GM20000 (cell line): ENCODE results near the gene PTEN.
"Not testable (repeated sequence)": the region's sequence is repeated elsewhere in the genome, so short reads cannot be mapped to it uniquely, and the experiment has no call there.

Experiments used
- DNase-seq: peaks from one replicate; pipeline ENCODE4 v3.0.0; 2012; ENCODE audit warnings: low spot score
- TF ChIP-seq, protein P1 (sequence below): IDR thresholded peaks from 2 replicates; pipeline ENCODE4 v1.5.1; 2012; ENCODE audit warnings: mild to moderate bottlenecking, control low read depth; ENCODE audit errors: extremely low read depth, missing control alignments

PTEN gene

GRCh38 chr10:87895430-87895829, 32.0 kb downstream of the PTEN start:
- DNase-seq = no peak
- TF ChIP-seq, protein P1, sequence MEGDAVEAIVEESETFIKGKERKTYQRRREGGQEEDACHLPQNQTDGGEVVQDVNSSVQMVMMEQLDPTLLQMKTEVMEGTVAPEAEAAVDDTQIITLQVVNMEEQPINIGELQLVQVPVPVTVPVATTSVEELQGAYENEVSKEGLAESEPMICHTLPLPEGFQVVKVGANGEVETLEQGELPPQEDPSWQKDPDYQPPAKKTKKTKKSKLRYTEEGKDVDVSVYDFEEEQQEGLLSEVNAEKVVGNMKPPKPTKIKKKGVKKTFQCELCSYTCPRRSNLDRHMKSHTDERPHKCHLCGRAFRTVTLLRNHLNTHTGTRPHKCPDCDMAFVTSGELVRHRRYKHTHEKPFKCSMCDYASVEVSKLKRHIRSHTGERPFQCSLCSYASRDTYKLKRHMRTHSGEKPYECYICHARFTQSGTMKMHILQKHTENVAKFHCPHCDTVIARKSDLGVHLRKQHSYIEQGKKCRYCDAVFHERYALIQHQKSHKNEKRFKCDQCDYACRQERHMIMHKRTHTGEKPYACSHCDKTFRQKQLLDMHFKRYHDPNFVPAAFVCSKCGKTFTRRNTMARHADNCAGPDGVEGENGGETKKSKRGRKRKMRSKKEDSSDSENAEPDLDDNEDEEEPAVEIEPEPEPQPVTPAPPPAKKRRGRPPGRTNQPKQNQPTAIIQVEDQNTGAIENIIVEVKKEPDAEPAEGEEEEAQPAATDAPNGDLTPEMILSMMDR = no peak

GRCh38 chr10:87896216-87896615, 32.8 kb downstream of the PTEN start:
- TF ChIP-seq, protein P1 = no peak
- no peak for DNase-seq

DNA sequence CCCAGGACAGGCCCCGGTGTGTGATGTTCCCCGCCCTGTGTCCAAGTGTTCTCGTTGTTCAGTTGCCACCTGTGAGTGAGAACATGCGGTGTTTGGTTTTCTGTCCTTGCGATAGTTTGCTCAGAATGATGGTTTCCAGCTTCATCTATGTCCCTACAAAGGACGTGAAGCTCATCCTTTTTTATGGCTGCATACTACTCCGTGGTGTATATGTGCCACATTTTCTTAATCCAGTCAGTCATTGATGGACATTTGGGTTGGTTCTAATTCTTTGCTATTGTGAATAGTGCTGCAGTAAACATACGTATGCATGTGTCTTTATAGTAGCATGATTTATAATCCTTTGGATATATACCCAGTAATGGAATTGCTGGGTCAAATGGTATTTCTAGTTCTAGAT, 34.5 kb downstream of the PTEN start:
- not testable (repeated sequence) for DNase-seq

GRCh38 chr10:87903396-87903795, 40.0 kb downstream of the PTEN start:
- not testable (repeated sequence) for DNase-seq

- no peak for DNase-seq
- TF ChIP-seq, protein P1 = no peak
Measured at GRCh38 chr10:87913156-87913921, 49.9 kb downstream of the PTEN start.

DNA sequence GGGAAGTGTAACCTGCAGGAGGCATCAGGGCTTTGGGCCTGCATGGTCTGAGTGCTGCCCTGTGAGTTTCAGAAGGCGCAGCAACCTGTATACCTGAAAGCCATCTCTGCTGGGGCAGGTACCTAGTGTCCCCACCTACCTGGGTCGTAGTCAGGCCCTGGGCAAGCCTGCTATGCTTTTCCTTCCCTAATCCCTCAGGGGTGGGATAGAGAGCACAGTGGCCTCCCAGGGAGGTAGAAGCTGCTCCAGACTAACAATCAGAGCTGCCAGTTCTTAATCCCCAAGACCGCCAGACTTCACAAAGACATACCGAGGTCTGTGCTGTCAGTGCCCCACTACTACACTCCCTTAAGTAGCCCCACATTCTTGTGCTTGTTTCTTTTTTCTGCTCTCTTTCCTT, 52.0 kb downstream of the PTEN start:
- TF ChIP-seq, protein P1 = no peak
- DNase-seq = no peak

DNA sequence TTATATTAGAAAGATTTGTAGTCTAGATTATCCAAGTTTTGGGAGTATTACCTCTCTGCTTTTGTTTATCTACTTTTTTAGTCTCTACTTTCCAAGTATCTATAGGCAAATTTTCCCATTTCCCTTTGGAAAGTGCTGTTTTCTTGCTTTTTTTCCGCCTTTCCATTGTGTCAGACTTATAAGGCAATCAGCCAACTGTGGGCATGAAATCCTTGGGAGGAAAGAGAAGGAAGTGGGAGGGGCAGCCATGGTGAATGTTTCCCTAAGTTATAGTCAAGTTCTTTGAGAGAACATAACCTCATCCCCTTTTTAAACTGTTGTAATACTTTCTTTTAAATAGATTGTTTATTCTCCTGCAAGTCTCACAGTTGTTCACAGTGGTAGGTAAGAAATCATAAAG, 52.6 kb downstream of the PTEN start:
- no peak for DNase-seq
- TF ChIP-seq, protein P1 = no peak

DNA sequence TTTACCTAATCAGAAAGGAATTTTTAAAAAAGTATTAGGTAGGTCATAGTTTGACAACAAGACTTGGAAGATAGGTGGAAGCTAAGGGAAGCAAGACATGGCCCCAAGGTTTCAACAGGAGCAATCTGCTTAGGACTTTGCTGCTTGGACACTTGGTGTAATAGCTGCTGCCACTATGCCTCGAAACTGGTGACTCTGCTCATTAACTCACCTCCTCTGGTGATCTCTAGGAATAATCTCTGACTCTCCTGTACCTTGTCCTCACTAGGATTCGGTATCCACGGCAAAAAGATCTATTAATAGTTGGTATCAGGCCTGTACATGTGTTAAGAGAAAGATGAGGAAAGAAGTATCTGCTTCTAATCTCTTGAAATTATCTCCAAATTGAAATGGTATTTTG, 53.1 kb downstream of the PTEN start:
- no peak for DNase-seq
- TF ChIP-seq, protein P1 = no peak
